HG02840 (cell line): ENCODE data around the gene PKD1.

ENCODE experiments used
- ATAC-seq: cut with Tn5 transposase; IDR thresholded peaks from one replicate; pipeline ENCODE4 v1.9.1; 2021; ENCODE audit warnings: mild to moderate bottlenecking, moderate library complexity, moderate number of reproducible peaks; ENCODE audit not compliant: unreplicated experiment, low FRiP score

The PKD1 gene

GRCh38 chr16:2039274-2040031 is 96.2 kb downstream of the PKD1 start:
- ATAC-seq, result no peak
